ENCODE measurements around the gene ZDHHC24.

ZDHHC24 gene

DNA sequence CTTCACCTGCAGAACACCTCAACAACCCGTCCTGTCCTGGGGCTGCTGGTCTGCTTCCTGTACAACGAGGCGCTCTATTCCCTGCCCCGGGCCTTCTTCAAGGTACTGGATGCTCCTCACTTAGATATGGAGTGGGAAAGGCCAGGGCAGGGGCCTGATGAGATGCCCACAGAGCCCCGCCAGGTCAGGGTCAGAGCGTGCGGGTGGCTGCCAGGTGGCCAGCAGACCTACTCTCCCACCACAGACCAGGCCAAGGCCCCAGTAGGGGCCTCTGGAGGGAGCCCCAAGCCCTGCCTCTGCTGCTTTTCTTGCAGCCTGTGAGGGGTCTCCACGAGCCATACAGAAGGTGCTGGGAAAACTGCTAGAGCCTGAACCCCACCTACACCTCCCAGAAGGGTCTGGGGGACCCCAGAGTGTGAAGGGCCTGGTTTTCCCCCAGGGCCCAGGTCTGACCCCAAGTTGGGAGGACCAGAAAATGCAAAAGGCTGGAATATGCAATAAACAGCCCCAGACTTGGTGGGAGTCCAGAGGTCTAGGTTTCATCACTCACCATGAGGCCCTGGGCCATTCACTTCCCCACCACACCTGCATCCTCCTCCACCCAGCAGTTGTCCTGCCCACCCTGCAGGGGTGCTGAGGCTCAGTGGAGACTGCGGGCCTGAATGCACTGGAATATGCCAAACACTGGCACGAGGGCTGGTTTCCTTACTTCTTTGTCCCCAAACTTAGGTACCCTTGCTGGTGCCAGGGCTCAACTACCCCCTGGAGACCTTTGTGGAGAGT, 14.7 kb downstream of the ZDHHC24 start:
- no peak for TF ChIP-seq CTCF (IDR thresholded peaks at IDR 0.05; ENCODE audit: low read depth, low read length)
- no peak for DNase-seq (ENCODE audit: extremely low read depth, low read depth)

- no peak for TF ChIP-seq CTCF (IDR thresholded peaks at IDR 0.05; ENCODE audit: low read depth, low read length)
Measured at GRCh38 chr11:66529655-66530054, 16.2 kb downstream of the ZDHHC24 start.

DNA sequence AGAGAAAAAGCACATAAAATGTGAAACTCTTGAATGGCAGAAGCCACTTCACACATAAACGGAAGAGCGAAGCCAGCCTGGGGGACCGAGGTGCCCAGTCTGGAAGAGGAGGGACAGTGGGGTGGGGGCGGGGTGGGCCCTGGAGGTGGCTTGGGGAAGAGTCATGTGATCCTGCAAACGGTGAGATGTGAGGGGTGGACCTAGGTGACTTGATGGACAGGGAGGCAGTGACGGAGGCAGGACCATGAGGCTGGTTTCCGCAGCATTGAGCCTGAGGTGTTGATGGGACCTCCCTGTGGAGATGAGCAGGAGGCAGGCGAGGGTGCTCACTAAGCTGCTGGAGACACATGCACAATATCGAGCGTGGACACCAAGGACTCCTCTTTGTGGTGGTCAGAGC, 16.8 kb downstream of the ZDHHC24 start:
- TF ChIP-seq CTCF (IDR thresholded peaks at IDR 0.05; ENCODE audit: low read depth, low read length), result no peak
- DNase-seq (ENCODE audit: extremely low read depth, low read depth), result no peak

More at GRCh38 chr11:66529655-66530054, 16.2 kb downstream of the ZDHHC24 start:
- no peak for DNase-seq (ENCODE audit: extremely low read depth, low read depth)

- no peak for DNase-seq (ENCODE audit: extremely low read depth, low read depth)
- TF ChIP-seq CTCF (IDR thresholded peaks at IDR 0.05; ENCODE audit: low read depth, low read length), result no peak
Measured at GRCh38 chr11:66524304-66525040, 21.4 kb downstream of the ZDHHC24 start.

DNA sequence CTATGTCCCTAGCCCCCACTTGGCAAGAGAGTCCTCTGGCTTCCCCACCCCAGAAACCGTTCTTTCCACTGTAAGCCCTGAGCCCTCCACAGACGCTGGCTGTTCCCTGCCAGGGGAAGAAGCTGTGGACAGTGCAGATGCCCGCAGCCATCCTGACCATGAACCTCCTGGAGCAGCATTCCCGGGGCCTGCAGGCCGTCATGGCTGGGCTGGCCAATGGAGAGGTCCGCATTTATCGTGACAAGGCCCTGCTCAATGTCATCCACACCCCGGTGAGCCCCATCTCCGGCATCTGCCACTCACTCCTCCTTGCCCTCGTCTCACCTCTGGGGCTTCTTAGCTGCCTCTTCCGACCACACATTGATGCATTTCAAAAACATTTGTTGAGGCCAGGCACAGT, 22.2 kb downstream of the ZDHHC24 start:
- no peak for TF ChIP-seq CTCF (IDR thresholded peaks at IDR 0.05; ENCODE audit: low read depth, low read length)
- no peak for DNase-seq (ENCODE audit: extremely low read depth, low read depth)

DNA sequence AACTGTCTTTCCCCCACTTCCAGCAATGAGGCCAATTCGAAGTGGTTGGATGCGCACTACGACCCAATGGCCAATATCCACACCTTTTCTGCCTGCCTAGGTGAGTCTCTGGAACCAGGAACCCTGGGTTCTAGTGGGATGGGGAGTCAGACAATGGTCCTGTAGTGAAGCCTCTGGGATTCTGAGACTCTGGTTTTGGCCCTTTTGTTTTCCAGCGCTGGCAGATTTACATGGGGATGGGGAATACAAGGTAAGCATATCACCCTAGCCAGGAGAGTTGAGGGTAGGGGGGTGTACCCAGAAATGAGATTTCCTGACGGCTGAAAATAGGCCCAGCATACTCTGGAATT, 34.9 kb downstream of the ZDHHC24 start:
- DNase-seq (ENCODE audit: extremely low read depth, low read depth), result no peak
- TF ChIP-seq CTCF (IDR thresholded peaks at IDR 0.05; ENCODE audit: low read depth, low read length), result no peak

DNA sequence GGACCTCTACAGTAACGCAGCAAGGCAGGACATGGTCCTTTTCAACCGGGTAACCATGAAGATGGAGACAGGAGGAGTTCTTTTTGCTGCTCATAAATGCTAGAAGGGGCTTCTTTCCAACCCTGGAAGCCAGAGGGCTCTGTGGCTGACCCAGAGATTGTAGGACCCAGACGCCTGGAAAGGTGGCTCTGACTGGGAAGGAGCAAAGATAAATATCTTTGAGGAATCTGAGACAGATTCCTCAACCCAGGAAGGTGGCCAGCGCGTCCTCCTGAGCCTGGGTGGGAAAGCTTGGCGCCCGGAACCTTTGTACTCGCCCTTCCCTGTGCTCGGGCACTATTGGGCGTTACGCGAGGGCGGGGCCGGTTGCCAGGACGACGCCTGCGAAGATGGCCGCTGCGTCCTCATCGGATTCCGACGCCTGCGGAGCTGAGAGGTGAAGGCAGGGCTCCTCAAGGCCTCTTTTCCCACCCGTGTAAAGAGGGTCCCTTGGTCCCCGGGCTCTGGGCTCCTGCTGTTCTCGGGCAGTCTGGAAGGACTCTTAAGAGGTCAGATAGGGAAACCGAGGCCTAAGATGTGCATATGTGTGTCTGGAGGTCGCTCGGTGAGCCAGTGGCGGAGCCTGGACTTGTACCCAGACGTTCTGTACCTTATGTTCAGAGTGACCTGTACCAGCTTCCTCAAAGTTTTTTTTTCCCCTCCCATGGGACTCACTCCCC, 35.4 kb downstream of the ZDHHC24 start, which contains the start of gene BBS1:
TSS of gene BBS1 (plus strand) at position 365 of the 719 bp plus-strand sequence. CDS start at position 390, 25 bp downstream.
- TF ChIP-seq CTCF (IDR thresholded peaks at IDR 0.05; ENCODE audit: low read depth, low read length), result no peak
- peak; percentile 25 for DNase-seq (ENCODE audit: extremely low read depth, low read depth)
